Right ventricle myocardium superior (tissue), 1 donor: ENCODE data around the gene AZGP1. TPM values are rescaled to one million over a fixed set of nuclear protein-coding genes. Genes with fewer than 3 reads are reported as not detected.
"Not testable (repeated sequence)": the region's sequence is repeated elsewhere in the genome, so short reads cannot be mapped to it uniquely, and the experiment has no call there.

Source experiments
- ATAC-seq: fragments of 200-7000 bp; cut with Tn5 transposase; one replicate; pipeline ENCODE4 v1.9.1; 2020; ENCODE audit warnings: mild to moderate bottlenecking; ENCODE audit not compliant: poor library complexity
- DNase-seq: peaks from one replicate; pipeline ENCODE4 v3.0.0-alpha.2; 2020
- intact Hi-C: fragments of 100-400 bp; cut with DNase I; formaldehyde crosslinking; loops from one replicate; pipeline ENCODE4 v1.11.2; 2022
- long read RNA-seq: library from polyadenylated mRNA; unstranded; transcript quantifications from one replicate; pipeline ENCODE4 v2.0.0, GENCODE V29; 2021
- total RNA-seq: library from RNA; stranded (reverse); fragmentation: NEBNext Ultra II Directional; extraction: Animal tissue kit (Norgen Biotek cat#: 25700); gene quantifications from one replicate; pipeline ENCODE4 v1.2.1, GENCODE V29; 2021
- donor health status: DM: no; HTN: yes; CAD: no; lungs with severe emphysema.

AZGP1 gene
- total RNA-seq = 113 TPM
- long read RNA-seq, transcript AZGP1-202 (3 exons, 2,027 nt) = minor isoform, 6 of 83 reads
- long read RNA-seq, transcript AZGP1-201 (4 exons, 1,307 nt) = major isoform, 46 of 83 reads
- long read RNA-seq, partial matches to known transcripts = 0 of 83 reads
- long read RNA-seq, other reads (novel, unspliced or antisense) = 28 of 83 reads

GRCh38 chr7:99975782-99976521 is at the start of gene AZGP1:
Gene AZGP1, minus strand, starts transcription at chr7:99976031. Its CDS starts 11 bp downstream, at chr7:99976020.
- ATAC-seq (peak; percentile 92), DNase-seq (peak; percentile 69)
- intact Hi-C loops = no loop called here

- no peak for ATAC-seq
- intact Hi-C loops = no loop called here
- DNase-seq = no peak
These were observed 48.3 kb upstream of the AZGP1 start for GRCh38 chr7:100024020-100024619.

- DNase-seq (no peak), ATAC-seq (no peak)
- intact Hi-C loops = no loop called here
These were observed 47.7 kb upstream of the AZGP1 start for GRCh38 chr7:100023526-100023925.

- ATAC-seq (peak; percentile 43), DNase-seq (no peak)
- intact Hi-C loops = no loop called here
These were observed 46.8 kb upstream of the AZGP1 start for GRCh38 chr7:100022621-100023020.

GRCh38 chr7:100021297-100021696 is 45.5 kb upstream of the AZGP1 start:
- intact Hi-C loops = no loop called here
- DNase-seq = no peak
- no peak for ATAC-seq

GRCh38 chr7:100019908-100020307 is 44.1 kb upstream of the AZGP1 start:
- DNase-seq (no peak), ATAC-seq (no peak)
- intact Hi-C loops = no loop called here

- DNase-seq (no peak), ATAC-seq (no peak)
- intact Hi-C loops = no loop called here
These were observed 42.0 kb upstream of the AZGP1 start for GRCh38 chr7:100017875-100018274.

GRCh38 chr7:100017300-100017699 is 41.5 kb upstream of the AZGP1 start:
- no peak for ATAC-seq
- no peak for DNase-seq
- intact Hi-C loops = no loop called here

GRCh38 chr7:100016215-100016901 is 40.5 kb upstream of the AZGP1 start:
- ATAC-seq = no peak
- intact Hi-C loops = no loop called here
- no peak for DNase-seq

- intact Hi-C loops = no loop called here
- peak; percentile 99 for ATAC-seq
- peak; percentile 93 for DNase-seq
These were observed 39.7 kb upstream of the AZGP1 start, which contains the start of gene ZKSCAN1 for GRCh38 chr7:100015232-100016214. Gene ZKSCAN1, plus strand, starts transcription at chr7:100015596. Its CDS starts 7,911 bp downstream, at chr7:100023507.

- intact Hi-C loops = no loop called here
- ATAC-seq = no peak
- DNase-seq = no peak
These were observed 37.5 kb upstream of the AZGP1 start for GRCh38 chr7:100013328-100013676.

GRCh38 chr7:100012385-100013327 is 36.8 kb upstream of the AZGP1 start:
- ATAC-seq, intact Hi-C loops, DNase-seq: not testable (repeated sequence)

- DNase-seq (no peak), ATAC-seq (no peak)
- intact Hi-C loops = no loop called here
These were observed 35.7 kb upstream of the AZGP1 start for GRCh38 chr7:100011516-100011915.

- intact Hi-C loops = no loop called here
- no peak for DNase-seq
- ATAC-seq = no peak
These were observed 35.1 kb upstream of the AZGP1 start for GRCh38 chr7:100010901-100011300.

GRCh38 chr7:100009952-100010351 is 34.1 kb upstream of the AZGP1 start:
- intact Hi-C loops, ATAC-seq, DNase-seq: not testable (repeated sequence)

GRCh38 chr7:100008525-100008924 is 32.7 kb upstream of the AZGP1 start:
- DNase-seq (no peak), ATAC-seq (no peak)
- intact Hi-C loops = no loop called here

GRCh38 chr7:100007887-100008286 is 32.1 kb upstream of the AZGP1 start:
- ATAC-seq = no peak
- intact Hi-C loops = no loop called here
- DNase-seq = no peak
